ENCODE results near the gene SH2D2A.

Gene SH2D2A

GRCh38 chr1:156803086-156803851 is 13.4 kb downstream of the SH2D2A start:
- DNase-seq (ENCODE audit: low spot score): no peak

- DNase-seq (ENCODE audit: low spot score): no peak
Observed at GRCh38 chr1:156802421-156802935, 14.2 kb downstream of the SH2D2A start.

- no peak for DNase-seq (ENCODE audit: low spot score)
Observed at GRCh38 chr1:156801409-156802121, 15.1 kb downstream of the SH2D2A start.

GRCh38 chr1:156797212-156797871 is 19.3 kb downstream of the SH2D2A start:
- DNase-seq (ENCODE audit: low spot score): peak; percentile 68

GRCh38 chr1:156796340-156797097 is 20.1 kb downstream of the SH2D2A start:
- DNase-seq (ENCODE audit: low spot score): no peak

GRCh38 chr1:156795787-156796186 is 20.9 kb downstream of the SH2D2A start:
- DNase-seq (ENCODE audit: low spot score): peak; percentile 89

- DNase-seq (ENCODE audit: low spot score): no peak
Observed at GRCh38 chr1:156795374-156795733, 21.3 kb downstream of the SH2D2A start.

GRCh38 chr1:156794506-156795373 is 21.9 kb downstream of the SH2D2A start:
- no peak for DNase-seq (ENCODE audit: low spot score)

- peak; percentile 36 for DNase-seq (ENCODE audit: low spot score)
Observed at GRCh38 chr1:156789621-156790318, 26.9 kb downstream of the SH2D2A start.

GRCh38 chr1:156788136-156788535 is 28.5 kb downstream of the SH2D2A start:
- DNase-seq (ENCODE audit: low spot score): no peak

GRCh38 chr1:156786640-156787039 is 30.0 kb downstream of the SH2D2A start:
- no peak for DNase-seq (ENCODE audit: low spot score)

GRCh38 chr1:156785458-156785857 is 31.2 kb downstream of the SH2D2A start:
- DNase-seq (ENCODE audit: low spot score): no peak

- no peak for DNase-seq (ENCODE audit: low spot score)
Observed at GRCh38 chr1:156781585-156782186, 35.0 kb downstream of the SH2D2A start.

- no peak for DNase-seq (ENCODE audit: low spot score)
Observed at GRCh38 chr1:156777573-156777972, 39.1 kb downstream of the SH2D2A start.

GRCh38 chr1:156776942-156777341 is 39.7 kb downstream of the SH2D2A start:
- DNase-seq (ENCODE audit: low spot score): no peak

- no peak for DNase-seq (ENCODE audit: low spot score)
Observed at GRCh38 chr1:156775799-156776198, 40.8 kb downstream of the SH2D2A start.

GRCh38 chr1:156773607-156774006 is 43.0 kb downstream of the SH2D2A start:
- DNase-seq (ENCODE audit: low spot score): no peak

- no peak for DNase-seq (ENCODE audit: low spot score)
Observed at GRCh38 chr1:156772728-156773497, 43.7 kb downstream of the SH2D2A start.

GRCh38 chr1:156772222-156772621 is 44.4 kb downstream of the SH2D2A start:
- no peak for DNase-seq (ENCODE audit: low spot score)
